WTC11 (cell line): ENCODE data around the gene AHRR. TPM values are rescaled to one million over a fixed set of nuclear protein-coding genes. Genes with fewer than 3 reads are reported as not detected.
A peak's percentile ranks its signal among the peaks of the same experiment; 100 is the strongest.

ENCODE experiments used
- ATAC-seq: fragments of 200-7000 bp; cut with Tn5 transposase; 2 replicates; pipeline ENCODE4 v1.10.0; 2021; ENCODE audit warnings: mild to moderate bottlenecking, moderate library complexity
- CTCF ChIA-PET: fragments of 300-600 bp; sonication (Branson Sonifier 250); formaldehyde crosslinking; loops from one replicate; lab custom pipeline; 2021; ENCODE audit warnings: antibody characterized with exemption; lab: Charles Lee
- POLR2A ChIA-PET: fragments of 350-600 bp; sonication (Branson Sonifier 250); formaldehyde crosslinking; loops from one replicate; lab custom pipeline; 2021; ENCODE audit warnings: antibody characterized with exemption; lab: Charles Lee
- DNase-seq: peaks from one replicate; pipeline ENCODE4 v3.0.0; 2021; ENCODE audit warnings: low spot score
- H3K27ac Mint-ChIP-seq: 2 replicates; pipeline ENCODE4 v1.8.0; 2021; ENCODE audit warnings: mixed read lengths
- H3K27me3 Mint-ChIP-seq: 2 replicates; pipeline ENCODE4 v1.8.0; 2021; ENCODE audit warnings: low read depth, mild to moderate bottlenecking, moderate library complexity, mixed read lengths
- H3K36me3 Mint-ChIP-seq: 2 replicates; pipeline ENCODE4 v1.8.0; 2021; ENCODE audit warnings: mixed read lengths
- H3K4me1 Mint-ChIP-seq: 2 replicates; pipeline ENCODE4 v1.8.0; 2022; ENCODE audit warnings: mixed read lengths
- H3K4me3 Mint-ChIP-seq: 2 replicates; pipeline ENCODE4 v1.8.0; 2021; ENCODE audit warnings: mild to moderate bottlenecking, moderate library complexity, mixed read lengths
- H3K9me3 Mint-ChIP-seq: 2 replicates; pipeline ENCODE4 v1.8.0; 2021; ENCODE audit warnings: mixed read lengths
- GTF2I ChIP-seq: fragments of 250-450 bp; sonication (Bioruptor Pico); conservative IDR thresholded peaks from 2 replicates; pipeline ENCODE4 v1.4.0; 2021; ENCODE audit warnings: mild to moderate bottlenecking
- JAZF1 ChIP-seq: fragments of 250-450 bp; sonication (Bioruptor Pico); IDR thresholded peaks from 2 replicates; pipeline ENCODE4 v1.9.0; 2021; ENCODE audit warnings: moderate library complexity, mild to moderate bottlenecking, inconsistent platforms
- MYBL2 ChIP-seq: sonication (generic); formaldehyde crosslinking; IDR thresholded peaks from 2 replicates; pipeline ENCODE4 v1.8.1; 2023; ENCODE audit warnings: mild to moderate bottlenecking, moderate library complexity, missing genetic modification reagents
- NR3C1 ChIP-seq: sonication (generic); formaldehyde crosslinking; conservative IDR thresholded peaks from 2 replicates; pipeline ENCODE4 v1.8.1; 2023; ENCODE audit warnings: low read depth, mild to moderate bottlenecking, missing genetic modification reagents
- PRRX2 ChIP-seq: fragments of 250-450 bp; sonication (Bioruptor Pico); IDR thresholded peaks from 2 replicates; pipeline ENCODE4 v1.8.0; 2021; ENCODE audit warnings: mild to moderate bottlenecking
- RELA ChIP-seq: sonication (generic); formaldehyde crosslinking; IDR thresholded peaks from 2 replicates; pipeline ENCODE4 v1.8.1; 2022; ENCODE audit warnings: missing genetic modification reagents, mild to moderate bottlenecking, borderline replicate concordance
- SP1 ChIP-seq: sonication (generic); formaldehyde crosslinking; conservative IDR thresholded peaks from 2 replicates; pipeline ENCODE4 v1.8.1; 2022; ENCODE audit warnings: missing genetic modification reagents
- TEAD1 ChIP-seq: sonication (generic); formaldehyde crosslinking; IDR thresholded peaks from 2 replicates; pipeline ENCODE4 v1.8.0; 2022; ENCODE audit warnings: mild to moderate bottlenecking, missing genetic modification reagents
- ZNF138 ChIP-seq: sonication (generic); formaldehyde crosslinking; conservative IDR thresholded peaks from 2 replicates; pipeline ENCODE4 v1.8.1; 2022; ENCODE audit warnings: mild to moderate bottlenecking, moderate library complexity, missing genetic modification reagents
- ZNF396 ChIP-seq: fragments of 250-450 bp; sonication (Bioruptor Pico); IDR thresholded peaks from 2 replicates; pipeline ENCODE4 v1.8.0; 2021; ENCODE audit warnings: mild to moderate bottlenecking, moderate library complexity, borderline replicate concordance
- ZNF423 ChIP-seq: fragments of 250-450 bp; sonication (Bioruptor Pico); IDR thresholded peaks from 2 replicates; pipeline ENCODE4 v2.1.2; 2022; ENCODE audit warnings: mild to moderate bottlenecking, moderate library complexity
- total RNA-seq: library from RNA; stranded (reverse); gene quantifications from 3 replicates; pipeline ENCODE4 v1.2.3, GENCODE V29; 2021
- TF ChIP-seq, protein P1 (sequence below): fragments of 250-450 bp; sonication (Bioruptor Pico); IDR thresholded peaks from 2 replicates; pipeline ENCODE4 v1.9.0; 2021; ENCODE audit warnings: mild to moderate bottlenecking
- TF ChIP-seq, protein P2 (sequence below): sonication (generic); formaldehyde crosslinking; IDR thresholded peaks from 2 replicates; pipeline ENCODE4 v1.8.1; 2023; ENCODE audit warnings: mild to moderate bottlenecking, missing genetic modification reagents, moderate library complexity
- TF ChIP-seq, protein P3 (sequence below): sonication (generic); formaldehyde crosslinking; conservative IDR thresholded peaks from 2 replicates; pipeline ENCODE4 v1.8.1; 2022; ENCODE audit warnings: mild to moderate bottlenecking, missing genetic modification reagents
- TF ChIP-seq, protein P4 (sequence below): sonication (generic); formaldehyde crosslinking; IDR thresholded peaks from 2 replicates; pipeline ENCODE4 v1.8.0; 2022; ENCODE audit warnings: mild to moderate bottlenecking, missing genetic modification reagents
- TF ChIP-seq, protein P5 (sequence below): fragments of 200-600 bp; IDR thresholded peaks from 2 replicates; pipeline ENCODE4 v1.8.0; 2022; ENCODE audit warnings: antibody characterized with exemption
- TF ChIP-seq, protein P6 (sequence below): sonication (generic); formaldehyde crosslinking; IDR thresholded peaks from 2 replicates; pipeline ENCODE4 v1.8.1; 2022; ENCODE audit warnings: missing genetic modification reagents, borderline replicate concordance
- TF ChIP-seq, protein P7 (sequence below): sonication (generic); formaldehyde crosslinking; IDR thresholded peaks from 2 replicates; pipeline ENCODE4 v1.8.0; 2022; ENCODE audit warnings: mild to moderate bottlenecking, missing genetic modification reagents
- TF ChIP-seq, protein P8 (sequence below): sonication (generic); formaldehyde crosslinking; IDR thresholded peaks from 2 replicates; pipeline ENCODE4 v1.8.1; 2023; ENCODE audit warnings: mild to moderate bottlenecking, missing genetic modification reagents, moderate library complexity

AHRR gene
- total RNA-seq, 1 experiment from 2014 or later: 4.5 TPM

DNA sequence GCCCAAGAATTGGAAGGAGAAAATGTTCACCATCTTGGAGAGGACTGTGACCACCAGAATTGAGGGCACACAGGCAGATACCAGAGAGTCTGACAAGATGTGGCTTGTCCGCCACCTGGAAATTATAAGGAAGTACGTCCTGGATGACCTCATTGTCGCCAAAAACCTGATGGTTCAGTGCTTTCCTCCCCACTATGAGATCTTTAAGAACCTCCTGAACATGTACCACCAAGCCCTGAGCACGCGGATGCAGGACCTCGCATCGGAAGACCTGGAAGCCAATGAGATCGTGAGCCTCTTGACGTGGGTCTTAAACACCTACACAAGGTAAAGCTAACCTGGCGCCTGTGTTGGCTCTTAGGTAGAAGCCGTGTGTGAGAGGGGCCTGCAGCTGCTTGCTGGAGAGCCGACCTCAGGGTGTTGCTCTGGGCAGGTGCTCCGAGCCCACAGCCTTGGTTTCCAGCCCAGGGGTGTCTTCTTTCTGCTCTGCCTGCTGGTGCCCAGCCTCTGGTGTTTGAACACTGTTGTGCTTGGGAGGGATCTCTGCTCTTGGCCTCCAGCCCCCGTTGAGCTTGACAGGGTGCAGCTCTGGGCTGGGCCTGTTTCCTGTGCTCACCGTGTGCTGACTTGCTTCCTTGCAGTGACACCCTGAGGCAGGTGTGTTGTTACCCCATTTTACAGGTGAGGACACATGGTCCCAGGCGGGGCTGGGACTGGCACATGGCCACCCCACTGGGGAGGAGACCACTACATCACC, 132.4 kb downstream of the AHRR start:
- peaks cover 14% of the 10 kb centered on the region for H3K4me1 Mint-ChIP-seq
- no peaks in the 10 kb centered on the region for H3K27me3 Mint-ChIP-seq
- ChIA-PET POLR2A (no interaction called here), CTCF (no interaction called here)
- H3K4me3 Mint-ChIP-seq: no peak overlapping the region
- peak; percentile 24; the same call in 1 of the 2 replicates for ATAC-seq
- peaks cover 8% of the 10 kb centered on the region for H3K9me3 Mint-ChIP-seq
- no peak for DNase-seq
- H3K36me3 Mint-ChIP-seq: peaks cover 74% of the 10 kb centered on the region
- TF ChIP-seq, protein P1, sequence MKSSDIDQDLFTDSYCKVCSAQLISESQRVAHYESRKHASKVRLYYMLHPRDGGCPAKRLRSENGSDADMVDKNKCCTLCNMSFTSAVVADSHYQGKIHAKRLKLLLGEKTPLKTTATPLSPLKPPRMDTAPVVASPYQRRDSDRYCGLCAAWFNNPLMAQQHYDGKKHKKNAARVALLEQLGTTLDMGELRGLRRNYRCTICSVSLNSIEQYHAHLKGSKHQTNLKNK (CRISPR knock-in tag): no peak
- TF ChIP-seq ZNF396 (CRISPR knock-in tag) (no peak), JAZF1 (CRISPR knock-in tag) (no peak), TEAD1 (CRISPR knock-in tag) (no peak), ZNF138 (CRISPR knock-in tag) (no peak)
- TF ChIP-seq, protein P2, sequence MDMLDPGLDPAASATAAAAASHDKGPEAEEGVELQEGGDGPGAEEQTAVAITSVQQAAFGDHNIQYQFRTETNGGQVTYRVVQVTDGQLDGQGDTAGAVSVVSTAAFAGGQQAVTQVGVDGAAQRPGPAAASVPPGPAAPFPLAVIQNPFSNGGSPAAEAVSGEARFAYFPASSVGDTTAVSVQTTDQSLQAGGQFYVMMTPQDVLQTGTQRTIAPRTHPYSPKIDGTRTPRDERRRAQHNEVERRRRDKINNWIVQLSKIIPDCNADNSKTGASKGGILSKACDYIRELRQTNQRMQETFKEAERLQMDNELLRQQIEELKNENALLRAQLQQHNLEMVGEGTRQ (CRISPR knock-in tag): no peak
- TF ChIP-seq, protein P3, sequence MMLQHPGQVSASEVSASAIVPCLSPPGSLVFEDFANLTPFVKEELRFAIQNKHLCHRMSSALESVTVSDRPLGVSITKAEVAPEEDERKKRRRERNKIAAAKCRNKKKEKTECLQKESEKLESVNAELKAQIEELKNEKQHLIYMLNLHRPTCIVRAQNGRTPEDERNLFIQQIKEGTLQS (CRISPR knock-in tag): no peak
- TF ChIP-seq, all 79 proteins: peak for 0
- peak overlapping the region; percentile 94 for H3K27ac Mint-ChIP-seq

DNA sequence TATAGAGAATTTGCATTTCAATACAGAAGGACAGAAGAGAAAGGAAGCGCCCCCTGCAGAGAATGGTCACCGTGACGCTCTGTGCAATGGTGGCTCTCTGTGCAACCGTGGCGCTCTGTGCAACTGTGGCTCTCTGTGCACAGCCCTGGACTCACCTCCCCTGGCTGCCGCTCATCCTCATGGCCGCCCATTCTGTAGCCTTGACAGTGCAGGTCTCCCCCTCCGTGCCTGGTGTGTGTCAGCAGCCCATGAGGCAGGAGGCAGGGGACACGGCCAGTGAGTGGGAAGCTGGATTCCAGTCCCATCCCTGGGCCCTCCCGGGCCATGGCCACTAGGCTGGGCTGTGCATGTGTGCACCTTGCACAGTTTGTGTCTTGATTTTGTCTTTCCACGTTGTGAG, 133.4 kb downstream of the AHRR start:
- ChIA-PET POLR2A (no interaction called here), CTCF (interaction anchor here (1.2 kb wide), 1 partner anchor 8 kb away, joined by 7 read pairs; no protein-coding TSS in a partner anchor)
- H3K4me3 Mint-ChIP-seq: no peak overlapping the region
- TF ChIP-seq PRRX2 (CRISPR knock-in tag): no peak
- TF ChIP-seq, protein P4, sequence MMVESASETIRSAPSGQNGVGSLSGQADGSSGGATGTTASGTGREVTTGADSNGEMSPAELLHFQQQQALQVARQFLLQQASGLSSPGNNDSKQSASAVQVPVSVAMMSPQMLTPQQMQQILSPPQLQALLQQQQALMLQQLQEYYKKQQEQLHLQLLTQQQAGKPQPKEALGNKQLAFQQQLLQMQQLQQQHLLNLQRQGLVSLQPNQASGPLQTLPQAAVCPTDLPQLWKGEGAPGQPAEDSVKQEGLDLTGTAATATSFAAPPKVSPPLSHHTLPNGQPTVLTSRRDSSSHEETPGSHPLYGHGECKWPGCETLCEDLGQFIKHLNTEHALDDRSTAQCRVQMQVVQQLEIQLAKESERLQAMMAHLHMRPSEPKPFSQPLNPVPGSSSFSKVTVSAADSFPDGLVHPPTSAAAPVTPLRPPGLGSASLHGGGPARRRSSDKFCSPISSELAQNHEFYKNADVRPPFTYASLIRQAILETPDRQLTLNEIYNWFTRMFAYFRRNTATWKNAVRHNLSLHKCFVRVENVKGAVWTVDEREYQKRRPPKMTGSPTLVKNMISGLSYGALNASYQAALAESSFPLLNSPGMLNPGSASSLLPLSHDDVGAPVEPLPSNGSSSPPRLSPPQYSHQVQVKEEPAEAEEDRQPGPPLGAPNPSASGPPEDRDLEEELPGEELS: no peak
- TF ChIP-seq, protein P5, sequence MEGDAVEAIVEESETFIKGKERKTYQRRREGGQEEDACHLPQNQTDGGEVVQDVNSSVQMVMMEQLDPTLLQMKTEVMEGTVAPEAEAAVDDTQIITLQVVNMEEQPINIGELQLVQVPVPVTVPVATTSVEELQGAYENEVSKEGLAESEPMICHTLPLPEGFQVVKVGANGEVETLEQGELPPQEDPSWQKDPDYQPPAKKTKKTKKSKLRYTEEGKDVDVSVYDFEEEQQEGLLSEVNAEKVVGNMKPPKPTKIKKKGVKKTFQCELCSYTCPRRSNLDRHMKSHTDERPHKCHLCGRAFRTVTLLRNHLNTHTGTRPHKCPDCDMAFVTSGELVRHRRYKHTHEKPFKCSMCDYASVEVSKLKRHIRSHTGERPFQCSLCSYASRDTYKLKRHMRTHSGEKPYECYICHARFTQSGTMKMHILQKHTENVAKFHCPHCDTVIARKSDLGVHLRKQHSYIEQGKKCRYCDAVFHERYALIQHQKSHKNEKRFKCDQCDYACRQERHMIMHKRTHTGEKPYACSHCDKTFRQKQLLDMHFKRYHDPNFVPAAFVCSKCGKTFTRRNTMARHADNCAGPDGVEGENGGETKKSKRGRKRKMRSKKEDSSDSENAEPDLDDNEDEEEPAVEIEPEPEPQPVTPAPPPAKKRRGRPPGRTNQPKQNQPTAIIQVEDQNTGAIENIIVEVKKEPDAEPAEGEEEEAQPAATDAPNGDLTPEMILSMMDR: no peak
- no peak for TF ChIP-seq MYBL2
- TF ChIP-seq, protein P6, sequence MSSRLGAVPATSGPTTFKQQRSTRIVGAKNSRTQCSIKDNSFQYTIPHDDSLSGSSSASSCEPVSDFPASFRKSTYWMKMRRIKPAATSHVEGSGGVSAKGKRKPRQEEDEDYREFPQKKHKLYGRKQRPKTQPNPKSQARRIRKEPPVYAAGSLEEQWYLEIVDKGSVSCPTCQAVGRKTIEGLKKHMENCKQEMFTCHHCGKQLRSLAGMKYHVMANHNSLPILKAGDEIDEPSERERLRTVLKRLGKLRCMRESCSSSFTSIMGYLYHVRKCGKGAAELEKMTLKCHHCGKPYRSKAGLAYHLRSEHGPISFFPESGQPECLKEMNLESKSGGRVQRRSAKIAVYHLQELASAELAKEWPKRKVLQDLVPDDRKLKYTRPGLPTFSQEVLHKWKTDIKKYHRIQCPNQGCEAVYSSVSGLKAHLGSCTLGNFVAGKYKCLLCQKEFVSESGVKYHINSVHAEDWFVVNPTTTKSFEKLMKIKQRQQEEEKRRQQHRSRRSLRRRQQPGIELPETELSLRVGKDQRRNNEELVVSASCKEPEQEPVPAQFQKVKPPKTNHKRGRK (CRISPR knock-in tag): no peak
- TF ChIP-seq, protein P7, sequence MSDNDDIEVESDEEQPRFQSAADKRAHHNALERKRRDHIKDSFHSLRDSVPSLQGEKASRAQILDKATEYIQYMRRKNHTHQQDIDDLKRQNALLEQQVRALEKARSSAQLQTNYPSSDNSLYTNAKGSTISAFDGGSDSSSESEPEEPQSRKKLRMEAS (CRISPR knock-in tag): no peak
- no peak for TF ChIP-seq NR3C1 (CRISPR knock-in tag)
- no peak for TF ChIP-seq RELA
- no peak for TF ChIP-seq SP1
- no peak for TF ChIP-seq GTF2I
- TF ChIP-seq ZNF423 (CRISPR knock-in tag): no peak
- TF ChIP-seq, protein P1 (CRISPR knock-in tag): no peak
- TF ChIP-seq, protein P8, sequence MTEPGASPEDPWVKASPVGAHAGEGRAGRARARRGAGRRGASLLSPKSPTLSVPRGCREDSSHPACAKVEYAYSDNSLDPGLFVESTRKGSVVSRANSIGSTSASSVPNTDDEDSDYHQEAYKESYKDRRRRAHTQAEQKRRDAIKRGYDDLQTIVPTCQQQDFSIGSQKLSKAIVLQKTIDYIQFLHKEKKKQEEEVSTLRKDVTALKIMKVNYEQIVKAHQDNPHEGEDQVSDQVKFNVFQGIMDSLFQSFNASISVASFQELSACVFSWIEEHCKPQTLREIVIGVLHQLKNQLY (CRISPR knock-in tag): no peak
- H3K27ac Mint-ChIP-seq: peak overlapping the region; percentile 63
- peaks cover 14% of the 10 kb centered on the region for H3K4me1 Mint-ChIP-seq
- H3K27me3 Mint-ChIP-seq: no peaks in the 10 kb centered on the region
- DNase-seq (peak; percentile 36), ATAC-seq (peak; percentile 62)
- H3K36me3 Mint-ChIP-seq: peaks cover 74% of the 10 kb centered on the region
- peaks cover 8% of the 10 kb centered on the region for H3K9me3 Mint-ChIP-seq
